GM04503 (cell line): Measurements from ENCODE around the gene ZNF764.
"Not testable (repeated sequence)": the region's sequence is repeated elsewhere in the genome, so short reads cannot be mapped to it uniquely, and the experiment has no call there.

Source experiments
- DNase-seq: peaks from one replicate; pipeline ENCODE4 v3.0.0-alpha.2; 2012; ENCODE audit warnings: low read depth

ZNF764 gene

GRCh38 chr16:30557957-30558788 lies at the start of gene ZNF764:
ZNF764 (minus strand) TSS chr16:30558374; CDS start chr16:30558182, 192 bp downstream.
- peak; percentile 92 for DNase-seq

- no peak for DNase-seq
These were observed 47.8 kb upstream of the ZNF764 start for GRCh38 chr16:30606004-30606403.

- no peak for DNase-seq
These were observed 47.0 kb upstream of the ZNF764 start for GRCh38 chr16:30605158-30605557.

DNA sequence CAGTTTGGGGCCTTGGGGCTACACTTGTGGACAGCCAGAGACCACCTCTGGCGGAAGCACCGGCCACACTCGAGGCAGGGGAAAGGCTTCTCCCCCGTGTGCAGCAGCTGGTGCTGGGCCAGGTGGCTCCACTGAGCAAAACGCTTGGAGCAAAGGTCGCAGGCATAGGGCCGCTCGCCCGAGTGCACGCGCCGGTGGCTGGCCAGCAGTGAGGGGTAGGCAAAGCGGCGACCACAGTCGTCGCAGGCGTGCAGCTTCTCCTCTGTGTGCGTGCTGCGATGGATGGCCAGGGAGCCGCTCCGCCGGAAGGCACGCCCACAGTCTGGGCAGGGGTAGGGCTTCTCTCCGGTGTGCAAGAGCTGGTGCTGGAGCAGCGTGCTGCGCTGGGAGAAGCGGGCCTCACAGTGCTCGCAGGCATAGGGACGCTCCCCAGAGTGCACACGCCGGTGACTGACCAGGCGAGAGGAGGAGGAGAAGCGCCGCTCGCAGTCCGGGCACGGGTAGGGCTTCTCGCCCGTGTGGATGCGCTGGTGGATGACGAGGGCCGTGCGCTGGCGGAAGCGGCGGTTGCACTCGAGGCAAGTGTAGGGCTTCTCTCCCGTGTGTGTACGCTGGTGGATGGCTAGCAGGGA lies 46.3 kb upstream of the ZNF764 start:
- DNase-seq: no peak

DNA sequence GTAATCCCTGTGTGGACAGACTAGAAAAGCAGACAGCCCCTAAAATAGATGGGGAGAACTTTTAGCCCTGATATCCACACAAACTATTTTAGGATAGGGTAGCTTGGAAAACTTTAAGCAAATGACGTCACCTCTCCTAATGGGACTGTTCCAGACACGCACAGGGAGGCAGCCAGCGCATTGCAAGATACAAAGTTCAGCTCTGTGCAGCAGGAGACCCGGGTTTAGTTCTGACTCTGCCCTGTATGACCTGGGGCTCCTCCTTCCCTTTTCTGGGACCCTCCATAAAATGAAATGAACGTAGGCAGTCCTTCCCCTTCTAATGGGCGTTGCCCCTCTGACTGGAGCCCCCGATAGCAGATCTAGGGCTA lies 45.8 kb upstream of the ZNF764 start:
- DNase-seq: no peak

DNA sequence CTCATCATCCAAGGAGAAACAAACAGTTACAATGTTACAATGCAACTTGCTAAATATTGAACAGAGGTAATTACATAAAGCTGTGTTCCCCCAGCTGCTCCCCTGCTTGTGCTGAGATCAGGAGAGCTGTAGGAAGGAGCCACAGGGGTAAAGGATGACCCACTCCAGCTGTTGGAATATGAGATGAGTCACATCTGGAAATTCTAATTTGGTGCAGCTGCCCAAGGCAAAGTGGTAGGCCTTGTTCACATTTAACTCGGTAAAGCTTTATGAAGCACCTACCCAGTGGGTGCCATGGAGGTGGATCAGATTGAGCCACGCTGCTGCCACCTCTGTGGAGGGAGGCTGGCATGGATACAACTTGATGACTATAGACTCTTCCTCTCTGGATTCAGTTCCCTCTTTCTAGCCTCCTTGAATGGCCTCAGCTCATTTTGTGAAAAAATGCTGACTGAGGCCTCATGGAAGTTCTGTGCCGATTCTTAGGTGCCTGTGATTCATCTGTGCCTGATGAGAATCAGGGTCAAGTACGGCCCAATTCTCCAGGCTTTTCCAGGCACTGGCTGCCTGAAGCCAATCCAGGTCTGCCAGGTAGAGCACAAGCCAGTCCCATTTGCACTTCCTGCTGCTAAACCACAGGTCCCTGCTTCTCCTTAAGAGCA lies 44.6 kb upstream of the ZNF764 start:
- no peak for DNase-seq

DNA sequence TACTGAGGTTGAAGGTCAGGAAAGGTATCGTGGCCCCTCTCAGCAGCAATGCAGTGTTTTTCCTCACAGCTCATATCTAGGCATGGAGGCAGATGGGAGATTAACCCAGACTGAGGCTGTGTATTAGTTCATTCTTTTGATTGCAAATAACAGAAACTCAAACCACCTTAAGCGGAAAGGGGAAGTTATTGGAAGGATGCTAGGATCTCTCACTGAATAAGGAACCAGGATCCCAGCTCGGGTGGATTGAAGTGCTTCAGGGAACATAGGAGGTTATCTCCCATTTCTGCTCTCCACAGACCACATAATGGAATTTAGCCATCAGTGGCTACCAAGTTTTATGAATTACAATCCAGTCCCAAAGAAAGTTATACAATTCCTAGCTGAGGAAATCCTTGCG lies 43.8 kb upstream of the ZNF764 start:
- no peak for DNase-seq

GRCh38 chr16:30600929-30601328 lies 42.8 kb upstream of the ZNF764 start:
- no peak for DNase-seq

DNA sequence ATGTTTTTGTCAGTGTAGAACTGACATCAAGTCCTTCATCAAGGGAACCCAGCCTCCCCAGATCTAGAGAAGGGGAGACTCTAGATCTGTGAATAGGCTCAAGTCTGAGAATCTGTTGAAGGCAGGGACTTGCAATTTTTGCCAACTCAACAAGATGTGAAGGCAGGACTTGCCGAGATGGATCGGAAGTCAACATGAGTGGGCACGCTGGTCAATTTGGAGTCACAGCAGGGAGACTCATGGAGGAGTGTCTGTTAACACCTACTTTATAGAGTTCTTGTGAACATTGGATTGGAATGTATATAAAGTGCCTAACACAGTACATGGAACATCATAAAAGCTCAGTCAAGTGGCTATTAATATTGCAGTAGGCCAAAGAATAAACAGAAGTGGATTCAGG lies 42.0 kb upstream of the ZNF764 start:
- DNase-seq: no peak

- no peak for DNase-seq
These were observed 34.7 kb upstream of the ZNF764 start for GRCh38 chr16:30592871-30593270.

GRCh38 chr16:30590869-30591268 lies 32.7 kb upstream of the ZNF764 start:
- not testable (repeated sequence) for DNase-seq

- not testable (repeated sequence) for DNase-seq
These were observed 31.4 kb upstream of the ZNF764 start for GRCh38 chr16:30589582-30589981.

- DNase-seq: no peak
These were observed 30.5 kb upstream of the ZNF764 start for GRCh38 chr16:30588651-30589050.

GRCh38 chr16:30585400-30586191 lies 27.4 kb upstream of the ZNF764 start, which contains the start of gene ZNF785:
ZNF785 (minus strand) TSS chr16:30585697; CDS start chr16:30585611, 86 bp downstream.
- peak; percentile 98 for DNase-seq

- DNase-seq: no peak
These were observed 26.8 kb upstream of the ZNF764 start for GRCh38 chr16:30585022-30585399.

DNA sequence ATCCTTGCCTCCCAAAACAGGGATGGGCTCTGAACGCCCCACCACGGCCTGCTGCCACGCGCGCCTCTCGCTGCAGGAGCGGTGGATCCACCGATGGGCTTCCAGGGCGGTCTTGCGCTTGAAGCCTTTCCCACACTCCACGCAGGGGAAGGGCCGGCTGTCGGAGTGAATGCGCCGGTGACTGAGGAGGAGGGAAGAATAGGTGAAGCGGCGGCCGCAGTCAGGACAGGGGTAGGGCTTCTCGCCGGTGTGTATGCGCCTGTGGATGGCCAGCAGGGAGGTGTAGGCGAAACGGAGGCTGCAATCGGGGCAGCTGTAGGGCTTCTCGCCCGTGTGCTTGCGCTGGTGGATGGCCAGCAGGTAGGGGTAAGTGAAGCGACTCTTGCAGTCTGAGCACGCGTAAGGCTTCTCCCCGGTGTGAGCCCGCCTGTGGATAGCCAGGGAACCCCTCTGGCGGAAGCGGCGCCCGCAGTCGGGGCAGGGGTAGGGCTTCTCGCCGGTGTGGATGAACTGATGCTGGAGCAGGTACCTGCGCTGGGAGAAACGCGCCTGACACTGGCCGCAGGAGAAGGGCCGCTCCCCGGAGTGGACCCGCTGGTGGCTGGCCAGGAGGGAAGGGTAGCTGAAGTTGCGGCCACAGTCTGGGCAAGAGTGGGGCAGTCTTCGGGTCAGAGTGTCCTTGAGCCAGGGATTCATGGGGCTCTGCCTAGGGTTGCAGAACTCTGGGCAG lies 24.6 kb upstream of the ZNF764 start:
- DNase-seq: no peak

DNA sequence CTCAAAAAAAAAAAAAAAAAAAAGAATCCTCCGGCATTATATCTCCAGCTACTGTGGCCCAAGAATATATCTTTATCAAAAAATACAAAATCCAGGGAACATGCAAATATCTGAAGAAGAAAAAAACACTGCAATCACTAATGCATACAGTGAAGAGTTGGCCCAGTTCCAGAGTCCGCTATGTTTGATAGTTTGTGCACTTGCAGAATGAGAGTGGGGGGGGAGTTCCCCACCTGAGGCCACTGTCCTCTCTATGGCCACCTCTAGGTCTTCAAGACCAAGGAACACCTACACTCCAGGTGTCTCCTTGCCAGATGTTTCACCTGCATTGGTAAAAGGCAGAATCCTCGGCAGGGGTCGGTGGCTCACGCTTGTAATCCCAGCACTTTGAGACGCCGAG lies 23.3 kb upstream of the ZNF764 start:
- DNase-seq: no peak

- no peak for DNase-seq
These were observed 16.5 kb upstream of the ZNF764 start for GRCh38 chr16:30574678-30575077.

DNA sequence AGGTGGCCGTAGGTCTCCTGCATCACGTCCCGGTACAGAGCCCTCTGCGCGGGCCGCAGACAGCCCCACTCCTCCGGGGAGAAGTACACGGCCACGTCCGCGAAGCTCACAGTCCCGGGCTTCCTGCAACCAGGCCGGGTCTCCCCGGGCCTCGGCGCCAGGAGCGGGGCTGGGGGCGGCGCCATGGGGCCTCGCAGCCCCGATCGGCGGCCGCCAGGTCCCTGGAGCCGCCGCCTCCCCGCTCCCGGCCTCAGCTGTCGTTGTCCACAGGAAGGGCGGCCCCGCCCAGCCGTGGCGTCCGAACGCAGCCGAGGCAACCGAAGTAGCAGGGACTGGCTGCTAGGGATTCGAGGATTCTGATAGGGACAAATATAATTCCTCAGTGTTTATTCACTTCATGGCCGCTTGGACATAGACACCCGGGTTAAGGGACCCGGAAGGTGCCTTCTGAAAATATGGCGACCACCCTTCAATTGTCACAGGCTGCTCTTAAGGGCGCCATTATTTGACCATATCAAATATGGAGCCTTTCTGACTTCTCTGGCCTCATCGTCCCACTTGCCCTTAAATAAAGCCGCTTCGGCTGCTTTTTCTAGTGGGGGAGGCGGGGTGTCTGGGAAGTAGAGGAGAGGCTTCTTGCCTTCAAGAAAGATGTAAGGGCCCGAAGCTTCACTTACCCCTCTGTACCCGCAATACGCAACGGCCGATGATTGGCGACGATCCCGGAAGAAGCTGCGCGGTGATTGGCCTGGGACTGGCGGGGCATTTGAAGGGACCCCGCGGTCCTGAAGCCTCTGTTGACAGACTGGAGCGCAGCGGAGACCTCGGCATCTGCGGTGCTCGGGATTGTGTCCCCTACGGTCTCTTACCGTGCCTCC lies 13.5 kb upstream of the ZNF764 start, which contains the start of gene ZNF688:
TSS of gene ZNF688 (minus strand) at position 270 of the 878 bp plus-strand sequence. CDS start at position 185, 85 bp downstream.
- DNase-seq: peak; percentile 93
